HG03460 (cell line): ENCODE measurements around the gene SLC25A21.

Experiments
- ATAC-seq: cut with Tn5 transposase; IDR thresholded peaks from one replicate; pipeline ENCODE4 v1.9.1; 2021; ENCODE audit not compliant: unreplicated experiment

Gene SLC25A21

DNA sequence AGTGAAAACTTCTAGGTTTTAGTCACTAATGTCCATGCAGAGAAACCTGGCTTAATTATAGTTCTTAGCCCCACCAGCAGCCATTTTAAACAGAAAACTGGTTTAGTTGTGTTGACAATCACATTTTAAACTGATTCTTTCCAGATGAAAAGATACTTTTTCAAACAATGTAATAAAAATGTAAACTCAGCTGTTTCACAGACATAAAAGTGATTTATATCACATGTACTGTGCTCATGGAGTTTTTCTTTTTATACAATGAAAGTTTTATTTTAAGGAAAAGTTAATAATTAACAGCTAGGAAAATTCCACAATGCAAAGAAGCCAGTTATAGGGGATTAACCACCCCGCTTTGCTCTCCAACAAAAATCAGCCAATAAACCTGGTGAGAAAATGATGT is 381.0 kb downstream of the SLC25A21 start:
- ATAC-seq: no peak

DNA sequence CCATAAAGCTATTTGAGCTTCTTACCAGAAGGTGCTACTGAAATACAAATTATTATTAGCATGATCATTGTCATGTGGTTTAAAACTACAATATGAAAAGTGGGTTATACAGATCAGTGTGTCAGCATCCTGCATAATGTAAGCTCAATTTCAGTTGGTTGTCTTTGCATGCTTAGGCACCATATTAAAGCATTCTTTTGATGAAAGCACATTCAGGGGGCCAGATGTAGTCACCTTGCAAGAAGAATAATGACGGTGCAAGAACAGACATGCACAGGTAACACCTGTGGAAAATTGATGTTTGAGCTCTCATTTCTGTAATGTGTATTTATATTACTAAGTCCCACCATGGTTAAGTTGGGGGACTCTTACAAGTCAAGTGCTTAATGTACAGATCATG is 386.9 kb downstream of the SLC25A21 start:
- ATAC-seq: no peak

DNA sequence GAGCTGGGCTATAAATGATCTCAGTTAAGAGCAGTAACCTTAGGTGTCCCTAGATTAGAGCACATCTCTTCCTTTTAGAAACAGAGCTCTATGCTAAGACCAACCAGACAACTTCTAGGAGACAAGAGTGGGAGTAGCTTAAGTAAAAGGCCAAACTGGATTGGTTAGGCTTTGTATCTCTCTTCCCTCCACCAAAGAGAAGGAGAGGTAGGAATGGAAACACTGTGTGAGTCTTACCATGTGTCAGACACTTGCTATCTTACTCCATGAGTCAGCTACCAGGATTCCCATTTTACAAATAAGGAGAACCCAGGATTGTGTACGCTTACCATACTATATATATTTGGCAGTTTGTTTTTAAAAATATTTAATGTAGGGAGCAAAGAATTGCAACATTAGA is 387.9 kb downstream of the SLC25A21 start:
- ATAC-seq: no peak

DNA sequence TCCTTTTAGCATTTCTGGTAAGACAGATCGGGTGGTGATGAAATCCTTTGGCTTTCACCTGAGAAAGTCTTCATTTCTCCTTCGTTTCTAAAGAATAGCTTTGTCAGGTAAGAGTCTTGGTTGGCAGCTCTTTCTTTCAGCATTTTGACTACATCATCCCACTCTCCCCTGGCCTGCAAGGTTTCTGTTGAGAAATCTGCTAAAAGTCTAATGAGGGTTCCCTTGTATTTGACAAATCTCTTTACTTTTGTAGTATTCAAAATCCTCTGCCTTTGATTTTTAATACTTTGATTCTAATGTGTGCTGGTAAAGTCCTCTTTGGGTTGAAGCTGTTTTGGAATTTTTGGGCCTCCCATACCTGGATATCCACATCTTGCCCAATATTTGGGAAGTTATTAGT is 390.5 kb downstream of the SLC25A21 start:
- ATAC-seq: no peak

DNA sequence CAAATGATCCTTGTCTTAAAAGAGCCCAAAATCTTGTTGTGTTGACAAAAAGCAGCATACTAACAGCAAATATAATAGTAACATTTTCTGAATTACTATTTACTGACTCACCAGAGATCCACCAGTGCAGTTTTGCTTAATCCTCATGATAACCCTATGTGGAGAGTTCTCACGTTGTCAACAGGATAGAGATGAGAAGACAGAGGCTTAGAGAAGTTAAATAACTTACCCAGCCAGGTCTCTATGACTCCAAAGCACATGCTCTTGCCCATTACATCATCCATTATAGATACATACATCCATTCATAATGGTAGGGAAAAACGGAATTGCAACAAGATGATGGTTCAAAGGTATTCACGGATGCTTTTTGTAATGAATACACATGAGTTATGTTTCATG is 398.8 kb downstream of the SLC25A21 start:
- no peak for ATAC-seq

DNA sequence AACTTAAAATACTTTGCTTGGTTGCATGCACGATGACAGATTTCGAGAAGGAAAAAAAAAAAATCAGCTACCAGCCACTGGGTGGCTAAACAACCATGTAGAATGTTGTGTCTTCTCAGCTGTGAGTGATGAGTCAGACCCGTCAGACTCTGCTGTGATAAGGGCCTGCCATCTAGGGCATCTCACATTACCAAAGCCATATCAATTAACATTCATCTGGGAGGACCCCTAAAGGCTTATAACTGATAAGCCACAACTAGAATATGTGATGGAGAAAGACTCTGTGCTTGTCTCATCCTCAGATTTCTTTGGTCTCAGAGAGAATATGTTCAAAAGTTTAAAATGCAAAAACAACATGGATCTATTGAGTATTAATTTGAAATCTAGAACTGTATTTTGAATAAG is 399.3 kb downstream of the SLC25A21 start:
- no peak for ATAC-seq

DNA sequence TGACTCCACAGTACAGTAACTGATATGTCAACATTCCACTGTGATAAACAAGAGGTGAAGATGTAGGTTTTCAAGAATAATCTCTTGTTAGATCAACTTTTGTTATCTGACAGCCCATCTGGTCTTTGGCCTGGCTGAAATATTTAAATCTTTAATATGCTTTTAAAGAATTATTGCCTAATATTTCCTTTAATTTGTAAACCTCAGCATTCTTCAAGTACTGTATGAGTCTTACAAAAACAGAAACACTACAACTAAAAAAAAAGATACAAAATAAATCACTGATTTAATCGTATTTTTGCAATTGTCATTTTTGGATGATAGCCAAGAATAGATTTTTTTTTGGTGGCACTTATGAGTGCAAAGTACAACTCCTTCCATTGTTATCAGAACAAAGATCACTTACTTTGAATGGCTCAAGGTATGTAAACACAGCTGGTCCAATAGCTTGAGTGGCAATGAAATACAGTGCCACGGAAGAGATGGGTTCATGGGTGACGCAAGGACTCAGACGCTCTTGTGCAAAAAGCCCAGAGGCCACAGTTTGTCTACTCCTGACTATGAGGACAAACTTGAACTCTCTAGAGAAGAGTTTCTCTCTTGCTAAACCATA is 401.3 kb downstream of the SLC25A21 start:
- no peak for ATAC-seq

DNA sequence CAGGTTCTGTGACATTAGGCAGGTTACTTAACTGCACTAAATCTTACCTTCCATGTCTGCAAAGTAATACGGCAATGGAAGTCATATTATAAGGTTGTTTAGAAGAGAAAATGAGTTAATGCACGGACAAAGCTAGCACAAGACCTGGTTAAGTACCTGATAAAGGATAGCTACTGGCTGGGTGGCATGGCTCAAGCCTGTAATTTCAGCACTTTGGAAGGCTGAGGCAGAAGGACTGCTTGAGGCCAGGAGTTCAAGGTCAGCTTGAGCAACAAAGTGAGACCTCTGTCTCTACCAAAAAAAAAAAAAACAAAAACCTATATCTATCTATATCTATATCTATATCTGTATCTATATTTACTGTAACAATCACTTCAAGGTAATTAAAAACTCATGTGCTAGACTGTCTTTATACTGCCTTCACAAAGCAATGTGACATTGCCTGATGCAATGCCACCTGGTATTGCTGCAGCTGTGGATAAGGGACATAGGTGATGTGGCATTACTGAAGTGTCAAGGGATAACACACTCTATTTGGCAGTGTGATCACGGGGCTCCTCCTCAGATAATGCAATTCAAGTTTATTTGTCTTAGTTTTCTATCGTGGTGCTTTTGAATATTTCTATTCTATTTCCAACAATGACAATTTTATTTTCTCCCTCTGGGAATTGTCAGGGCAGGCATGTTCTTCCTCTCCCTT is 403.6 kb downstream of the SLC25A21 start:
- no peak for ATAC-seq

DNA sequence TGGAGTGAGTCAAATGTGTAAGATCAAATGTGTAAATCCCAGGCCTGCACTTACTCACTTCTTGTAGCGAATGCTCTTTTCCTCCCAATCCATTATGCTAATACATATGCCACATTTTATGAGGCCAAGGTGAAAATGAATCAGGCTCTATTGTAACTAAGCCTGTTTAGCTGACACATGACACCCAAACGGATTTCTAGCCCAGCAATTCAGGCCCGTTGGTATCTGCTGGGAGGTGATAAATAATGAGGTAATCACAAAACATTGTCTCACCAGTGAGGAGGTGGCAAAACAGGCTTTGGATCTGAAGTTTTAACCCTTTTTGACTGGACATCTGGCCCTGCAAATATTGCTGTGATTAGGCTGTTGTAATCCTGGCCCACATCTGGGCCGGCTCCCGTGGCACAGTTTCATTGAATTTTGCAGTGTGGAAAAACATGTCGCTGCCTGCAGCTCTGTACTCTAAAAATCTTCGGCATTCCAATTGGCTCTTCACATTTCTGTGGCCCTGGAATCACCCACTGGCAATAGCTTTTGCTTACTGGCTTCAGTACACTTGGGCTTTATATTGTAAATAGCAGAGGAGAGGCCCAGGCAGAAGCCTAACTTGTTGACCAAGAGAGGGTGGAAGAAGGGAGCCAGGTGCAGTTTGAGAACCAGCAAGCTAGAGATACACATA is 404.7 kb downstream of the SLC25A21 start:
- no peak for ATAC-seq

DNA sequence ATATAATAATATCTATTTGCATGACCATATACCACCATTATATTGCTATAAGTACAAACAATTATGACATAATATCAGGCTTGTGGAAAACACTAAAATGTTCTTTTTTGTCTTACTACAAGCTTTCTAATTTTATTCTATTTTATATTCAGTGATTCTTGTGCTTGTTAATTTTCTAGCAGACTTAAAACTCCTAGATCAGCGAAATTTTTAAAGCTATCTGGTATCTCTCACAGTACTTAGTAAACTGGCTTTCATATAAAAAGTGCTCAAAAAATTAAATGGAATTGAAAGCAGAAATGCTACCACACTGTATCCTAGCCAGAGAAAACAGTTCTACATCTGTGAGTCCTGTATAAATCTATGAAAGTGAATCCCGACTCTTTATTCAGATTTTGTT is 405.4 kb downstream of the SLC25A21 start:
- no peak for ATAC-seq

DNA sequence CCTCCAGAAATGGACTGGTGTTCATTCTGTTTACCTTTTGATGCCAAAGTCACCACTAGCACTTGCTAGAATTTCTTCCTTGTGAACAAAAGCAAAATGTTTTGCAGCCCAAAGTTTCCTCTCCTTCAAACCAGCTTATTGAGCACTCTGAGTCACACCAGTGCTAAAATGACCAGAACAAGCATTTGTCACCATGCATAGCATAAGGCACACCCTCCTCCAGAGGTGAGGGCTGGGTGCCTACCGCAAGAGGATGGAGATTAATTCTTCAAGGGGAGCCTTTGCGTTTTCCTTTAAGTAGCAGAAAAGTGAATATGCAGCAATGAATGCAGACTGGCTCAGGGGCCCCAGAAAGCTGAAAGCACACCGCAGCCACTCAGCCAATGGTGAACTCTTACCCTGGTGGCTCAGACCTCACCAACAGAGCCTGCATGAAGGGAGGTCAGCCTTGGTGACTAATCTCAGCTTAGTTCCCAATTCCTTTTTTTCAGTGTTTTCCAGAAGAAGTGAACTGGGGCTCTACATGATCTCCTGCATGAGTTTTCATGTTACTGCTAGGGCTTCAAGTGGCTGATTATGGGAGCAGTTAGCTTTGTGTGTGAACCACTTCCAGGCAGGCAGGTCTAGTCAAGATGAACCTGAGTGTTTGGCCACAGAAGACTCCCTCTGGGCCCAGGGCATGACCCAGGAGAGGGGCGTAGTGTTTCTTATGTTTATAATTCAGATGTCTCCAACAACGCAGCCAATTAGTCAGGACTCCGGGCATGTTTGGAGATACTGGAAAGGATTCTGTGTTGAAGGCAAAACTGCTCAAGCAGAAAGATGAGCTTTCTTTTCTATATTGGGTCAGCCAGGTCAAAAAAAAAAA is 414.4 kb downstream of the SLC25A21 start:
- ATAC-seq: no peak

DNA sequence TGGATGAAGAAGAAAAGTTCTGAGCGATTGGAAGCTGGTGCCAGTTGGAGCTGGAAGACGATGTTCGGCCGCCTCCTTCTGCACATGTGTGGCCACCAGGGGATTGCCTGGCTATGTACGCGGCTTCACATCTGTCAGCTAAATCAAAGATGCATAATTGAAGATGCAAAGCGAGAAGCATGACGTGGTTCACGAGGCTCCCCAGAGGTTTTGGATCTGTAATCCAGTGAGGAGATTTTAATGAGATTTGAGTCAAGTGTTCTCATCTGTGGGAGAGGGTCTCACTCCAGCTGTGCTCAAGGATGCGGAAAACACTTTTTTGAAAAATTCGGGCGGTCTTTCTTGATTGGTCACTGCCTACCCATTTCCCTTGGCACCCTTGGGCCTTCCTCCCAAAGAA is 416.2 kb downstream of the SLC25A21 start:
- no peak for ATAC-seq

DNA sequence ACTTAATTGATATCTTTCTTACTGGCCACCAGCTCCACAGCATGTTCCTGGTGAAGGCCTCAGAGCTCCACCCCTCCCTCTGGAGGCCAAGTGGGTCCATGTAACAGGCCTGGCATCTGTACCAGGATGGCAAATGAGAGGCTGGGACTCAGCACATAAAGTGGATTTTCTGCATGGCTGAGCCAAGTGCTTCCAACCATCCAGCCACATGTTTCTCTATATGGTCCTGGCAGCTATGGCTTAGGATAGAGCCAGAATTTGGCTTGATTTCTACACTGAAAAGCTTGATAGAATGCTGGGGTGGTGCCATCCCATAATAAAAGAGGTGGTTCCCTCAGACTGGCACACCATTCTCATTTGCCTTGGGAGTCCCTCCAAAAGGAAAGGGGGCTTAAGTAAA is 416.6 kb downstream of the SLC25A21 start:
- no peak for ATAC-seq

DNA sequence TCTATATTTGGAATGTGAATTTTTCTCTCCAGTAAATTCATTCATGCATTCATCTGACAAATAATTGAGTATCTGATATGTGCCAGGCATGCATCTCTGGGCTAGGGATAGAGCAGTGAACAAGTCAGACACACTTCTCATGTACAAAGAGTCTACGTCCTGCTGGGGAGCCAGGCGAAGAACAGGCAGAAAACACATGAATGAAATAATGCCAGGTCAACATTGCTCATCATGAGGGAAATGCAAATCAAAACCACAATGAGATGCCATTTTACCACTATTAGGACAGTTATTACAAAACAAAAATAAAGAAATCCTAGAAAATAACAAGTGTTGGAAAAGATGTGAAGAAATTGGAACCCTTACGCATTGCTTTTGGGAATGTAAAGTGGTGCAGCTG is 420.5 kb downstream of the SLC25A21 start:
- no peak for ATAC-seq

DNA sequence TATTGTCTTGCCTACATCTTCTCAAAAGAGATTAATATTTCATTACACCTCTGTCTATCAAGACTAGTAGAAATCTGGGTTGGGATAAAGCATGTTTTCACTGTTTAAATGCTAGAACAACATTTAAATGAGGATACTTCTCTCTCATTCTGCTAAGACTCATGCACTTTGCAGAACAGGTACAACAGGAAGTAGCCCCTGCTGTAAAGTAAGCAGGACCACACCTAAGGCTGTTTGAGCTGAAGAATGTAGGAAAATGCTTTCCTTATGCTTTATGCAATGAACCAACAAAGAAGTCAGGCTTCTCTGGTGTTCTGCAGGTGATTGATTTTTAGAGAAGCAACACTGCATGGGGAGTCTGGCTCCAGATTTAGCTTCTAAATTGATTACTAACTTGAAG is 421.3 kb downstream of the SLC25A21 start:
- no peak for ATAC-seq

DNA sequence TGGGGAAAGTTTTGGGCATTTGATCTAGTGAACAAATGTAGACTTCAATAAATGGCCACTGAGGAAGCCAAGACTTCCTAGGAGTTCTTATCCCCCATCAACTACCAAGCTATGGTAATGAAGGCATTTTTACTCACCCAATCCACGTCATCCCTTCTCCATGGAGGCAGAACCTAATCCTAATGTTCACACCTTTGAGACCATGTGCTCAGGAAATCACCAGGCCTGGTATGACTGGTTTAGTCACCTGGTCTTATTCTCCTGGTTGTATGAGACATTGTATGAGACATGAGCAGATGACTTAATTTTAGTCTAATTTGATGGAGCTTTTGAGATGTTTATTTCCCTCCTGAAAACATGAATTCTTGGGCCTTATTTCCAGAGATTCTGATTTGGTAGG is 422.2 kb downstream of the SLC25A21 start:
- ATAC-seq: no peak

DNA sequence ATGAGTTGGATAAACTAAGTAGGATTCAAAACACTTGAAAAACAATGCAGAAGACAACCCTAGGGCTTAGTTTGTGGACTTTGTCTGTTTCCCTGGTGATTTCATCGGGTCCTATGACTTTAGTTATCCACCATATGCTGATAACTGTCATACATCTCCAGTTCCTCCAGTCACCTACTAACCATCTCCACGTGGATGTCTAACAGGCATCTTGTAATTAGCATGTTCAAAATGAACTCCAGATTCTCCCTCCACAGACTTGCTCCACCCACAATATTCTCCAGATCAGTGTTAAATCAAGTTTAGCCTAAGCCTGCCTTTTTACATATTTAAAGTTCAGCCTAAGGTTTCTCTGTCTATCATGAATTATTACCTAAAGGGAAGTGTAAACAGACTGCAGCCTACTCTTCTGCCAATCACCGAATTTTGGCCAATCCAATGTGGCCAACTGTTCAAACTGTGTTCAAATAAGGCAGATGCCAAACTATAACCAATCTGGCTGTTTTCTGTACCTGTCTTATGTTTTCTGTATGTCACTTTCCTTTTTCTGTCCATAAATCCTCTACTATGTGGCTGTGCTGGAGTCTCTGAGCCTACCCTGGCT is 423.7 kb downstream of the SLC25A21 start:
- no peak for ATAC-seq

DNA sequence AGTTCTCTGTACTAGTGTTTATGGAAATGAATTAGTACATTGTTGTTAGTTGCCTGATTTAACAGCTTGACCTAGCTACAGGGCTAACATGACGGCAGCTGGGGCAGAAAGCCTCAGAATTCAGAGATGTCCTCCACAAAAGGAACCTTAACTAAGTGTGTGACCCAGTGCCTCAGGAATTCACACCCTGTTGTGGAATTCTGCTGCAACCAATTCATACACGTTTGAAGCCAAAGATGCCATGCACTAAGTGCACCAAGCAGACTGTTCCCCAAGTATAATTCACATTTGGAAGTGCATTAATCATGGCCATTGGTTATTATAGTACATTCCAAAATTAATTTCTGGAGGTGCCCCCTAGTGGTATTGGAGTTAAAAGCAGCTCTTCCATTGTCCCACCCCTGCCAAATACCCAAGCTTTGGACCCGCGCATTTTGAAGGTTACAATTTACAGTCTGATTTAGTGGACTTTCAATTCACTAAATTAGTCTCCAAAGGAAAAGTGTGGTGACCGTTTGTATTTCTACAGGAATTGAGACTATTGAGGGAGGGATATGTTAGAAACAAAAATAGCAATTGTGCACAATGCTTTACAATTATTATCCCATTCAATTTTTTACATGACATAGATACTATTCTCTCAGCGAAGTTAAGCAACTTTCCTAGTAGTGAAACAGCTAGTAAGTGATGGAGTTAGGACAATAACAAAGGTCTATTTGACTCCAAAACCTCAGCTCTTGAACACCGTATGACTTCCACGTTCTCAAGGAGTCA is 424.8 kb downstream of the SLC25A21 start:
- no peak for ATAC-seq

DNA sequence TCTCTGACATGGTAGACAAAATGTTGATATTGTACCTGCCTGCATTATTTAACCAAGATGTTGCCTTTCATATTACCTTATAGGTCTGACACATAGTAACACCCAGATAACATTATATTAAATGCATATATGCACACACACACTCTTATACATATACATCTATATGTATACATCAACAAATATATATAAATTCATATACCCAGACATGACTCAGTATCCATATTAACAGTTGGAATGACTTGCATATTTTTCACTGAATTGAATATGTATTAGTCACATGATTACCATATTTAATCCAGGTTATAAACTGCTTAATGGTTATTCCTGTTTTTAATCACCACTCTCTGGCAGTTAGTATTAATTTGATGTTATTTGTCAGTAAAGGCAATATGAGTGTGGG is 425.5 kb downstream of the SLC25A21 start:
- no peak for ATAC-seq

DNA sequence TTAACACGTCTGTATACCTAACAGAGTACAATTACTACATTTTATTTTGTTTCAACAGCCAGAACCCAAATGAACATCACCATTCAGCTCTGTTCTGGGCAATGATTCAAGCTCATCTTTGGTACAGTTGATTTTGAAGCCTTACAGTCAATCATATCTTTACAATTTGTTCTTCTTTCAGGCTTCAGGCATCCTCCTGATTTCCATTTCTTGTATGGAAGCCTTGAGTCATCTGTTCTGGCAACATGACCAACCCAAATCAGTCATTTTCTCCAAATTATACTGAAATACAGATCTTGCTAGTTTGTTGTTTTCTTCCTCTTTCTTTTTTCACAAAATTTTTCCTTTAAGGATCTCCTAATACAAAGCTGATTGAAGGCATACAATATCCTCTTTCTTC is 430.5 kb downstream of the SLC25A21 start:
- no peak for ATAC-seq
